ENCODE results near the gene BOD1L1.

Gene BOD1L1

DNA sequence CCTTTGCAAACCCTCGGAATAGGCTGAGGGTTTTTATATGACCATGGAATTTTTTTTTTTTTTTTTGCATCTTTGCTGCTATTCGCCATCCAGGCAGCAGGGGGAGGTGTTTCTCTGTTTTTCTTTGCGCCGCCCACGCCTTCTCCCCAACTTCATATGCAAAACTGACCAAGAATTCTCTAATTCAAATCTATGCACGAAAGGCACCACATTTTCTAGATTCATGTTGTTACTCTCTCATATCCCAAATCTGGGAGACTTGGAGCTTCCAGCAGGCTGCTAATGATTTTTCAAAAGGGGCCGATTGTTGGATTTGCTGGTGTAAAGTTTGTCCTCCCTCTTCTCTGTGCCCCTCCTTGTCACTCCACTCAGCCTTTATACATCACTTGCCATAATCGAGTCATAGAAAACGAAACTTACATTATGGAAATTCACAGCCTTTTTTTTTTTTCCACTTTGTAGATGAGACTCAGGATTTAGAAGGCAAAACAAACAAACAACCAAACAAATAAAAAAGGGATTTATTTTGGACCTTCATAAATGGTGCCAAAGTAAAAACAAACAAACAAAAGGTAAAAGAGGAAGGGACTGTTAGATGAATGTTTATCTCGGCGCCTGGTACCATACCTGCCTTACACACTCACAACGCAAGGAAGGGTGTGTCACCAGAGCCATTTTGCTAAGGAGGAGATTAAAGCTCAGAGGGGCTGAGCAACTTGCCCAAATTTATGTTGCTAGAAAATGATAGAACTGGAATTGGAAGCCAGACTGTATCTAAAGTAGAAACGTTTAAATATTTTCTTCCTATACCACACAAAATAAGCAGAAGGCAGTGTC is 29.3 kb upstream of the BOD1L1 start:
- H3K4me3 ChIP-seq (ENCODE audit: low read depth, low read length), result peak overlapping the region; percentile 41
- TF ChIP-seq, protein P1, sequence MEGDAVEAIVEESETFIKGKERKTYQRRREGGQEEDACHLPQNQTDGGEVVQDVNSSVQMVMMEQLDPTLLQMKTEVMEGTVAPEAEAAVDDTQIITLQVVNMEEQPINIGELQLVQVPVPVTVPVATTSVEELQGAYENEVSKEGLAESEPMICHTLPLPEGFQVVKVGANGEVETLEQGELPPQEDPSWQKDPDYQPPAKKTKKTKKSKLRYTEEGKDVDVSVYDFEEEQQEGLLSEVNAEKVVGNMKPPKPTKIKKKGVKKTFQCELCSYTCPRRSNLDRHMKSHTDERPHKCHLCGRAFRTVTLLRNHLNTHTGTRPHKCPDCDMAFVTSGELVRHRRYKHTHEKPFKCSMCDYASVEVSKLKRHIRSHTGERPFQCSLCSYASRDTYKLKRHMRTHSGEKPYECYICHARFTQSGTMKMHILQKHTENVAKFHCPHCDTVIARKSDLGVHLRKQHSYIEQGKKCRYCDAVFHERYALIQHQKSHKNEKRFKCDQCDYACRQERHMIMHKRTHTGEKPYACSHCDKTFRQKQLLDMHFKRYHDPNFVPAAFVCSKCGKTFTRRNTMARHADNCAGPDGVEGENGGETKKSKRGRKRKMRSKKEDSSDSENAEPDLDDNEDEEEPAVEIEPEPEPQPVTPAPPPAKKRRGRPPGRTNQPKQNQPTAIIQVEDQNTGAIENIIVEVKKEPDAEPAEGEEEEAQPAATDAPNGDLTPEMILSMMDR (IDR thresholded peaks at IDR 0.05; ENCODE audit: low read depth, low read length), result peak; percentile 82

DNA sequence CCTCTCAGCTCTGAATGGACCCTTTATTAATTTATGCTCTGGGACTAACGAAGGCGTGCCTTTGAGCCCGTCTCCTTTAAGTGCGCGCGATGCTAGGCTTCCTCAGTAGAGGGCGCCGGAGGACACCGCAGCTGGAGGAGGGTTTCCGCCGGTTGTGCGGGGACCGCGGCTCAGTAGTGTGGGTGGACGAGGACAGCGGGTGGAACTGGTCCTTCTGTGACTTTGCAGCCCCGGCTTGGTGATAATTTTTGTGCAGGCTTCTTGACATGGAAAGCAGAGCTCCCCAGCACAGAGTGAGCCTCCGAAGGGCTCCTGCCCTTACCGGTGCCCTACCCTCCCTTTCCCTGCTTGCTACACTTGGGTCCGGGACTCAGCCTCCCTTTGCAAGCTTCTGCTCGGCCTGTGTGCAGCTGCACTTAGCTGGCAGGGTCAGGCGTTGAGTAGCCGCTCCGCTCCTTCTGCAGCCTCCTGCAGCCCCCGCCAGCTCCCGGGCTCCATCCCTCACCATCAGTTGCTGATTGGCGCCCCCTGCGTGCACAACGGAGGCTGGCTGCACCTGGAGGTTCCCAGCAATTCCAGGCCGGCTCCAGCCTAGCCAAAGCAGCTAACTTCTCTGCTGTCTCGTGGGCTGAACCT is 26.8 kb upstream of the BOD1L1 start:
- TF ChIP-seq, protein P1 (IDR thresholded peaks at IDR 0.05; ENCODE audit: low read depth, low read length), result peak; percentile 94
- peak overlapping the region; percentile 60 for H3K4me3 ChIP-seq (ENCODE audit: low read depth, low read length)

DNA sequence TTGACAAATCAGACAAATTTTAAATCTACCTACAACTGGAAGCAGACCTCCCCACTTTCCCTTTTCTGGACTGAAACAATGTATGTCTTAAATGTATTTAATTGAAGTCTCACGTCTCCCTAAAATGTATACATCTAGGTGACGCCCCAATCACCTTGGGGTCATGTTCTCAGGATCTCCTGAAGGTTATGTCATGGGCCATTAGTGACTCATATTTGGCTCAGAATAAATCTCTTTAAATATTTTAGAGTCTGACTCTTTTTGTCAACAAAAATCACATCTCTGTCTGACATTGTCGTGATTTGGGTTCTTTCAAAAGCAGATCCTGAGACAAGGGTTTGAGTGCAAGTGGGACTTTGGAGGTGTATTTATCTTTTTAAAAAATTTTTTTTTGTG is 26.2 kb upstream of the BOD1L1 start:
- H3K4me3 ChIP-seq (ENCODE audit: low read depth, low read length), result no peak overlapping the region; the same call in 1 of the 2 replicates

DNA sequence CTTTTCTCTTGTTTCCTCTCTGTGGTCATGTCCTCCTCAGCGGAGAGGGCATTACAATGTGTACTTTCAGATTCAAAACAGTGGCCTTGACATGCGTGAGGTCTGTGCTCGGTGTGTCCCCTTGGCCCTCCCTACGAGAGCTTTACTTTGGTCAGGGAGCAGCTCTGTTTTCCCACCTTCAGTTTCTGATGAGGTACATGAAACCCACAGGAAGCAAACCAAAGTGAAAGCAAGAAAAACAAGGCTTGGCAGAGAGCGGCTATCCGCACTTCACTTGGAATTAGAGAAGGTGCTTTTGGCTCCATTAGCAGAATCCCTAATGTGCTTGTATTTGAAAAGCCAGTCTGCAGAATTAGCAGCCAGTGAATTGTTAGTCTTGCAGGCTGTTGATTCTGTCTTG is 19.5 kb upstream of the BOD1L1 start:
- TF ChIP-seq, protein P1 (IDR thresholded peaks at IDR 0.05; ENCODE audit: low read depth, low read length), result no peak
- H3K4me3 ChIP-seq (ENCODE audit: low read depth, low read length), result peak overlapping the region; percentile 33

More for the DNA sequence above, 26.2 kb upstream of the BOD1L1 start:
- TF ChIP-seq, protein P1 (IDR thresholded peaks at IDR 0.05; ENCODE audit: low read depth, low read length), result no peak

DNA sequence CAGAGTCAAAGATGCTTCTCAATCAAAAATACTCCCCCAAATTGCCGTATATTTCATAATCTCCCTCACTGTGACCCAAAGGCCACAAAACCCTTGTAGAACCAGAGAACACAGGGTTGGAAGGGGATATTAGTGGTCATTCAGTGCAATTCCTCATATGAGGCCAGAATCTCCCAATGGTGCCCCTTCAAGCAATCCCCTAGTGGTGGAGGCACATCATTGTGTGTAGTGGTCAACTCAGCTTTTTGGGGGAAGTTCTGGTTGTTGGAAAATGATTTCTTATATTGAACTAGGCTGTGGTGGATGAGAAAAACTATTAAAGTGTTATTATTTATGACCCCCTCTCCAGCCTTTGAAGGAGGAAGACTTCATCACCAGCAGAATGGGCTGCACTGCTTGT is 17.6 kb upstream of the BOD1L1 start:
- TF ChIP-seq, protein P1 (IDR thresholded peaks at IDR 0.05; ENCODE audit: low read depth, low read length), result peak; percentile 22; the same call in 1 of the 2 replicates
- no peak overlapping the region for H3K4me3 ChIP-seq (ENCODE audit: low read depth, low read length)

DNA sequence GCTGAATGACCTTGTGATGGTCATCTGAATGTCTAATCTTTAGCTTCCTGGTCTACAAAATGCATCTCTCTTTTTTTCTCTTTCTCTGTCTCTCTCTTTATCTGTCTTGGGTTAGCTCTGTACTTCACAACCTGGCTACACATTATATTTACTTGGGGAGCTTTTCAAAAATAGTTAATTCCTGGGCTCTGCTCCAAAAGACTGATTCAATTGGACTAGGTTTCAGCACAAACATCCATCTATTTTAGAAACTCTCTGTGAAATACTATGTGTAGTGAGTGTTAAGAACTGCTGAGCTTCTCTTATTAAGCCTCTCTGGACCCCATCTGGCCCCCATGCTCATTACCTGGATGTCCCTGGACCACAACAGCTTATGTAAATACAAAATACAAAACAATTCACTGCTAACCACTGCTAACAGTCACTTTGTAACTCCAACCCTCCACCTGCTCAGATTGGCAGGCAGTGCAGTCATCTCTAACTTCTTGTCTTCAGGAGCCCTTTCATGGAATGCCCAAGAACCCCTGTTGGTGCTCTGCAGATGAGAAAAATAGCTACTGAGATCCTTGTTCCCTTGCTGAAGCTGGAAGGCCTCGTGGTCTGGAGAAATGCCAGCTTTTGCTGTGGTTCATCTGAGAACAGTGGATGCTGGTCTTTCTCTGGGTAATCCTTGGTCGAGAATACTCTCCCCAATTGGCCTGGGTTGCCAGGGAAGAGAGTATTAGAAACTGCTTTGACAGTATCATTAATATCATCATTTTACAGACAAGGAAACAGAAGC is 14.8 kb upstream of the BOD1L1 start:
- no peak overlapping the region for H3K4me3 ChIP-seq (ENCODE audit: low read depth, low read length)
- TF ChIP-seq, protein P1 (IDR thresholded peaks at IDR 0.05; ENCODE audit: low read depth, low read length), result no peak
